ENCODE measurements around the gene CTSL.

The CTSL gene

DNA sequence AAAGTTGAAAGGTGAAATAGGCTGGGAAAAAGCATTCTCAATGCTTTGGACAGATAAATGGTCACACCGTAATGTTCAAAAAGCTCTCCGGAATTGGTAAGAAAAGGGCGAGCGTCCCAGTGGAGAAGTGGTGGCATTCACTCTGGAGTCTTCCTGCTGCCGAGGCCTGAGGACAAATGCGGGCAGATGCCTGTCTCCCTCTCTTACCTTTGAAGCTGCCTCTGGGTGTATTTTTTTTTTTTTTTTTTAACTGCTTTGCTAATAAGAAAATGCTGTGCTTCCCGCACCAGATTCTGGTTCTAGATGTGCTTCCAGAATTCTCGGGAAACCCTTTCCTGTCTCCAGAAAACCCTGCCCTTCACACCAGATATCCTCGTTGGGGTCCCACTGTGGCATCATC is 24.4 kb upstream of the CTSL start:
- DNase-seq, result no peak

DNA sequence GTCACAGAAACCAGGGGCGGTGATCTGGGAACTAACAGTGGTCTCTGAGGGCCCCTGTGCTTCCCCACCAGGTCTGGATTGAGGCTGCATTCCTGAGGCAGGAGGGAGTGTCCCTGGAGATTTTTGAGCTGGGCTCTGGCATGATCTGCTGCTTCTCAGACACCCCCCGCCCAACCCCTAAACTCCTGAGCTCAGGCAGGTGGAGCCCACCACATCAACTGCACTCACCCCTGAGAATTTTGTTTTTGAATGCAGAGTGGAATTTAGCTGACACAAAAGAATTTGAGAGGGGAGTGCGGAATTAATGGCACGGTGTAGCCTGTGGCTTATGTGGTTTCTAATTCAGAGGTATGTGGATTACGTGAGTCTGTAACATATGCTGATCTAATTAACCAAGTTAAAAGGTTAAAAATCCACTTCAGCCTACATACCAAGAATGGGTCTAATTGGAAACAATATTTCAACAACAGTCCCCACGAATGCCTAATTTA is 23.9 kb upstream of the CTSL start:
- no peak for DNase-seq

DNA sequence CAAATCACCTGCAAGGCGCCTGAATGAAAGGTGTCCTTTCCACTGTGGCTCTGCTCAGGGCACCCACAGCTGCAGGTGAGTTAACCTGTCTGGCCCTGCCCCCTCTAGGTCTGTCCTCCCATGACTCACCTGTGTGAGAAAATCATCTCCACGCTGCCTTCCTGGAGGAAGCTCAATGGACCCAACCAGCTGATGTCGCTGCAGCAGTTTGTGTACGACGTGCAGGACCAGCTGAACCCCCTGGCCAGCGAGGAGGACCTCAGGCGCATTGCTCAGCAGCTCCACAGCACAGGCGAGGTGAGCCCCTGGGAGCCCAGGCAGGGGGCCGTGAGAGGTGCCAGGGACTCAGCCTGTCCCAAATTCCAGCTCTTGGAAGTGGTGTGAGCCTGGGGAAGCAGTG is 23.0 kb upstream of the CTSL start:
- no peak for DNase-seq

DNA sequence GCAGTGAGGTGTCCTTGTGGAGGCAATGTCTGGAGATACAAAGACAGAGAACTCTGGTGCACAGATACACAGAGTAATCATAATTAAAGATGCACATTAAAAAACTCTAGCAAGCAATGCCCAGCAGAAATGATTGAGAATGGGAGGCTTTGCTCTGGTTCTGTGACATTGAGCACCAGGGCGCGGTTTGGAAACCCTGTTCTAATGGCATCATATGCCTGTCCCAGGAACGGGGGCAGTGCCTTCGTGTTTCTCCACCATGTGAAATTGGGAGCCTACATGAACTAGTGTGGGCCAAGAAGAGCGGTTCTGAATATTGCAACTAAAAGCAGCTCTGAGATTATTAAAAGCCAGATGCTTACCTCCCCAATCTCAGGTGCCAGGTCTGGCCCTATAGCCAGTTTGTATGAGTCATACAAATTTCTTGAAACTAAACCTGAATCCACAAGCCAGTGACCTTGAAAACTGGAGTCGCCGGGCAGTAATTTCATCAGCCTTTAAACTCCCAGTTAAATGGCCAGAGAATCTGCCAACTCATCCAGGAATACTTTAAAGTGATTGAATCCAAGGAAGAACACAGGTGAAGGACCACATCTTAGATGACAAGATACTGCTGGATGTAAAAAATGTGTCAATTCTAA is 22.2 kb upstream of the CTSL start:
- no peak for DNase-seq

DNA sequence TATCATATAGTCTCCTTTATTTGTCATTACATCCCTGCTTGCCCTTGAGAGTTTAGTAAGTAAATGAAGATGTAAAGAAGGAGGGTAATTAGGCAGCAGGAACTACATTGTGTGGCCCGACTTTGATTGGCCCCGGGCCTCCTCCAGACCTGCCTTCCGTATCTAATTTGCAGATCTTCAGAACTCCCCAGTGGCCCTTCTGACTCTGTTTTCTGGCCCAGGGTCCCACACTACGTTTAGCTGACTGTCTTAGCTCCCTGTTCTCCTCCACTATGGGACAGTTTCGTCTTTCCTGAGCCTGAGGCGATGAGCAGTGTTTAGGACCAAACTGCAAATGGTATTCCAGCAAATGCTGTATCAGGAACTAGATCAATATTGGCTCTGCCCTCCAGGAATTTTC is 21.6 kb upstream of the CTSL start:
- no peak for DNase-seq

DNA sequence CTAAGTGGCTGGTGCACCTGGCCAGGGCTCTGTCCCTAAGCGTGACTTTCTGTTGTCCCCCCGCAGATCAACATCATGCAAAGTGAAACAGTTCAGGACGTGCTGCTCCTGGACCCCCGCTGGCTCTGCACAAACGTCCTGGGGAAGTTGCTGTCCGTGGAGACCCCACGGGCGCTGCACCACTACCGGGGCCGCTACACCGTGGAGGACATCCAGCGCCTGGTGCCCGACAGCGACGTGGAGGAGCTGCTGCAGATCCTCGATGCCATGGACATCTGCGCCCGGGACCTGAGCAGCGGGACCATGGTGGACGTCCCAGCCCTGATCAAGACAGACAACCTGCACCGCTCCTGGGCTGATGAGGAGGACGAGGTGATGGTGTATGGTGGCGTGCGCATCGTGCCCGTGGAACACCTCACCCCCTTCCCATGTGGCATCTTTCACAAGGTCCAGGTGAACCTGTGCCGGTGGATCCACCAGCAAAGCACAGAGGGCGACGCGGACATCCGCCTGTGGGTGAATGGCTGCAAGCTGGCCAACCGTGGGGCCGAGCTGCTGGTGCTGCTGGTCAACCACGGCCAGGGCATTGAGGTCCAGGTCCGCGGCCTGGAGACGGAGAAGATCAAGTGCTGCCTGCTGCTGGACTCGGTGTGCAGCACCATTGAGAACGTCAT is 19.7 kb upstream of the CTSL start:
- DNase-seq, result no peak

DNA sequence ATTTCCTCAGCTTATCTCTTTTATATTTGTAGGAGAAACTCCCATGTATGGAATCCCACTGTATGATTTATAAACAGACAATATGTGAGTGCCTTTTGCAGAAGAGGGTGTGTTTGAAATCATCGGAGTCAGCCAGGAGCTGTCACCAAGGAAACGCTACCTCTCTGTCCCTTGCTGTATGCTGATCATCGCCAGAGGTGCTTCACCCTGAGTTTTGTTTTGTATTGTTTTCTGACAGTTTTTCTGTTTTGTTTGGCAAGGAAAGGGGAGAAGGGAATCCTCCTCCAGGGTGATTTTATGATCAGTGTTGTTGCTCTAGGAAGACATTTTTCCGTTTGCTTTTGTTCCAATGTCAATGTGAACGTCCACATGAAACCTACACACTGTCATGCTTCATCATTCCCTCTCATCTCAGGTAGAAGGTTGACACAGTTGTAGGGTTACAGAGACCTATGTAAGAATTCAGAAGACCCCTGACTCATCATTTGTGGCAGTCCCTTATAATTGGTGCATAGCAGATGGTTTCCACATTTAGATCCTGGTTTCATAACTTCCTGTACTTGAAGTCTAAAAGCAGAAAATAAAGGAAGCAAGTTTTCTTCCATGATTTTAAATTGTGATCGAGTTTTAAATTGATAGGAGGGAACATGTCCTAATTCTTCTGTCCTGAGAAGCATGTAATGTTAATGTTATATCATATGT is 18.0 kb upstream of the CTSL start:
- no peak for DNase-seq

DNA sequence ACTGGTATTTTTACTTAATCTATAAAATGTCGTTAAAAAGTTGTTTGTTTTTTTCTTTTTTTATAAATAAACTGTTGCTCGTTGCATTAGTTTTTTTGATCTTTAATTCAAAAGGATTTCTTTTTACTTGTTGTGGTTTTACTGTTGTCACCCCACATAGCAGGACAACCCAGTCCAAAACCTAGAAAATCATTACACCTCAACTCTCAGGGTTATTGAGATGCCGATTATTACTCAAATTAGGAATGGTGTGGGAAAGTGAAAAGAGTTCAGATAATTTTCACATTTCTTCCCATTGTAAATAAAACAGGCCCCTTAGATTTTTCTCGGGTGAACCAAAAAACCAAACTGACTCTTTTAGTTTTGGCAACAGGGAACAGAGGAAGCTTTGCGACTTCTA is 17.4 kb upstream of the CTSL start:
- no peak for DNase-seq

DNA sequence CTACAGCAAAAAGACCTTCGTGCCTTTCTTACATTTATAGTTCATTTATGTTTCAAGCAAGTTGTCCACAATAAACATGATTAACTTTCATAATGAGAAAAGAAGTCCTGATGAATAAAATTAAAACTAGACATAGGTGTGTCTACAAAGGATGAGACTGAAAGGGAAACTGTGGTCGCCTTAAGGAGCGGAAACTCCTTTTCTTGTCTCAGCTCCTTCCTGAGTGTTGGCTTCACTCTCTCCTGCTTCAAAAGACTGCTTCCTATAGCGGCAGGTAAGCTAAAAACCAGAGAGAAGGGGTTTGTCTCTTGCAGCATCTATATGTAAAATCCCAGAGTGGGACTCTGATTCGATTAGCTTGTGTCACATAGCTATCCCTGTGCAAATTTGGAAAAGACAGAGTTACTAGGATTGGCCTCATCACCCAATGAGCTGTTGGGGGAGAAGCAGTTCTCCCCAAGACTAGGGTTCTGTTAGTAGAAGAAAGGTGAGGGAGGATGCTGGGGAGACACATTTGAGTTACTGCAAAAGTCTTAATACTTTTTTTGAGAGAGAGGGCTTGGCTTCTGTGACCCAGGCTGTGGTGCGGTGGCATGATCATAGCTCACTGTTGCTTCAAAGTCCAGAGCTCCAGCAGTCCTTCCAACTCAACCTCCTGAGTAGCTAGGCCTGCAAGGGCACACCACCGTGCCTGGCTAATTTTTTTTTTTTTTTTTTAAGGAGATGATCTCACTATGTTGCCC is 16.8 kb upstream of the CTSL start:
- DNase-seq, result no peak

DNA sequence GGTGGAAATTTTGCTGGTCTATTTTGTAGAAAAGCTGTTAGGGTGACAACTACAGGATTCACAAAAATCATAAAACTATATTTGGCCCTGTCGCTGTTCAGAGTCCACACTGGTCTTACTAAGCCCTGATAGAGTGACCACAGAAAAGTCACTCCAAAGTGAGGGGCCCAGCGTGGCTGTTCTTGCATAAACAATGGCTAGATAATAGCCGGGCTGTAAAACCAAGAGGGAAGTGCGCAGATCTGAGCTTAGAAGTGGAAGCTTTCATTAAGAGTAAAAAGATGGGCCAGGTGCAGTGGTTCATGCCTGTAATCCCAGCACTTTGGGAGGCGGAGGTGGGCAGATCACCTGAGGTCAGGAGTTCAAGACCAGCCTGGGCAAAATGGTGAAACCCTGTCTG is 15.5 kb upstream of the CTSL start:
- DNase-seq, result no peak

DNA sequence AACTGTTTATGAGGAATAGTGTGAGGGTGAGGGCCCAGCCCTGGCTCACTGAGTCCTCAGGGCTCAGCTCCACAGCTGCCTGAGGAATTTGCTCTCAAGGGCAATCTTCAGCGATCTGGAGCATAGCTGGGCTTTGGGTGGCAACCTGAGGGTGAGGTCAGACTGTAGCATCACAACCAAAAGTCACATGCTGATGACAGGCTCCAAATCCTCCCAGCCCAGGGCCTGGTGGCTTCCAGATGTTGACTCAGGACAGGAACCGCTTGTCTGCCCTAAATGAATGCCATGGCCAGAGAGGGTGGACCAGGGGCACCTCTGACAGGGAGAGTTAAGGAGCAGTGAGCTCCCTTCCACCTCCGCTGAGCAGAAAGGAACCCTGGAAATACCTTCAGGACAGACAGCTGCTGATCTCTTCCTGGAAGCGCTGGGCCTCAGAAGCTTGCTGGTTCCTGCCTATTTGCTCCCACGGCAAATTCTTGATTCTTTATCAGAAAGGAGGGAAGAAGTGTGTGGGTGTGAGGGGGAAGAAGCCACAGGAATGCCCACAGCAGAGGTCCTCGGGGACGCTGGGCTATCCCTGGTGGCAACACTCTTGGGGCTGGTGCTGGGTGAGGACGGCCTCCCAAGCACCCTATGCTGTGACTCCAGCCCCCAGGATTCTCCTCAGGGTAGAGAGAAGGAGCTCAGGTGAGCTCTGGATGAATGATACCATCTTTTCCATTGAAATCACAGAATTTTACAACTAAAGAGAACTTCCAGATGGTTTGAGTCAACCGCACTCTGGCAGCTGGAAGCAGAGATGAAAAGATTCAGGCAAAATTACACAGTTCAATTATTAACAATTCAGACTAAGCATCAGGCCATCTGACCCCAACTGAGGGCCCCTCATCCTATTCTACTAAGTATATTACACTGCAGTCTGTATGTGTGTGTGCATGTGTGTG is 13.8 kb upstream of the CTSL start:
- no peak for DNase-seq

DNA sequence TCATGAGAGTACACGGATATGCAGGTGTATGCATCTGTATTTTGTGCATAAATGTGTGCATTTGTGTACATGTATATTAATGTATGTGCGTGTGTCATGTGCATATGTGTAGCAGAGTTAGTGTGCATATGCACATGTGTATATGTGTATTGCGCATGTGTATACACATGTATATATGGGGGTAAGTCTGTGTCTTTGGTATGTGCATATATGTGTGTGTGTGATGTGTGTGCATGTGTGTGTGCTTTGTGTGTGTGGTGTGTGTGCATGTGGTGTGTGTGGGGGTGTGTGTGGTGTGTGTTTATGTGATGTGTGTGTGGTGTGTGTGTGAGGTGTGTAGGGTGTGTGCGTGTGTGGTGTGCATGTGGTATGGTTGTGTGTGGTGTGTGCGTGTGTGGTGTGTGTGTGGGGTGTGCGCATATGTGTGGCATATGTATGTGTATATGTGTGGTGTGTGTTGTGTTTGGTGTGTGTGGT is 13.1 kb upstream of the CTSL start:
- no peak for DNase-seq

DNA sequence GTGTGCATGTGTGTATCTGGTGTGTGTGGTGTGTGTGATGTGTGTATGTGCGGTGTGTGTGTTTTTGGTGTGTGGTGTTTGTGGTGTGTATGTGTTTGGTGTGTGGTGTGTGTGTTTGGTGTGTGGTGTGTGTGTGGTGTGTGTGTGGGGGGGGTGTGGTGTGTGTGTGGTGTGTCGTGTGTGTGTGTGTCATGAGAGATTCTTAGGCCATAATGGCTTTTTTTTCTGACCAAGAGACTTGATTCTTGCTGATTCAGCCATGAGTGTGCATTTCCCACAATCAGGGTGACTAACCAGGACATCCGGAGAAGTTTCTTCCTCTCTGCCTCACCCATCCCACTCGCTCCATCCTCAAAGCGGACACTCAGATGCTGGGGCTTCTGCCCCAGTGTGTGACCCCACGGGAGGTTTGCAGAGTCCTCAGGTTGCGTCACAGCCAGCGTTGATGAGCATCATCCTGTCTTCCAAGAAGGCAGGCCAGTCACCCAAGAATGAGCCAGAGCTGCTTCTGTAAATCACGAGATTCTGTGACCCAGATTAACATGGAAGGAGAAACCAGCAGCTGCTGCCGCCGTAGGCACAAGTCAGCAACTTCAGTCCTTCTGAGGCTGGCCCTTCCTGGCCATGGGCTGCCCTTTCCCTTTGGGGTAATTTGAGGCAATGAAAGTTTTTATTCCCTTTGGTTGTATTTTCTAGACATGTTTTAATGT is 12.5 kb upstream of the CTSL start:
- peak; percentile 18 to 61 for DNase-seq

DNA sequence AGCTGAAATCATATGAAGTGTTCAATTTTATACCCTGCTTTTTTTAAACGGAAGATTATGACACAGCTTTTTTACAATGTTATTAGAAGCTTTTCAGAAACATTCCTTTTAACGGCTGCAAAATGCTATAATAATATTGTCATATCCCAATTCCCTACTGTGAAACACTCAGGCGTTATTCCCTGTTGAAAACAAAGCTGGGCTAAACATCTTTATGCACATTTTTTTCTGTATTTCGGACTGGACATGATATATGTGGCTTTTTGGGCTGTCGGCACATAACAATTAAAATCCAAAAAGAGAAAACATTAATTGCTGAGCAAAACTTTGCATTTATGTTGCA is 12.0 kb upstream of the CTSL start:
- DNase-seq, result no peak

DNA sequence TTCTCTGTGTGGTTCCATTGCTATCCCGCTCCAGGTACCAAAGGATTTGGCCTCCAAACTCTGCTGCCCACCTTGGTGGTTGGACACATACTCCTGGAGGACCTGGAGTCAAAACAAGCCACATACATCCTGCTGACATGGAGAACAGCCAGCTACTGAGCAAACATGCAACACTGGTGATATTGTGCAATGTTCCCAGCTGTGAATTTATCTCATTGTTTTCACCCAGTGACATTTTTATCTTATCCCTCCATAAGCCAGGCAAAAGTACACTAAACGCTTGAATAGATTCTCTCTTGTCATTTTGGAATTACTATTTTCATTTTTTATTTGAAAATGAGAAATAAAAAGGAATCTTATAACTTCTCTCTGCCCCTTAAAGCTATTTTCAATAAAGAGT is 11.1 kb upstream of the CTSL start:
- DNase-seq, result no peak

DNA sequence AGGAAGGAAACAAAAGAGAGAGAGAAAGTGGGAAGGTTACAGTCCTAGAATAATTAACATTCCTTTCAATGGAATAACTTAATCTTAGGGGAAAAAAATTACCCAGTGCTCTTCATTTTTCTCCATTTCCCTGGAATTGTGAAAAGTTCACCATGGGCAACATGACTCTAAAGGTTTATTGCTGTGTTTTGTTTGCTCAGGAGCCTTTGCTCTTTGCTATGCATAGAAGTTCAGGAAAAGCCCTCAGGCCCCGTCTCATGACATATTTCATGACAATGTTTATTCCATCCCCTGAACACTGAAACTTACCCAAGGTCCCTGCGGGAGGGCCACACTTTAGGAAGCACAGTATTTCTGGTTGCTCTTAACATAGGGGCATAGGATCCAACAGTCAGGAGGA is 9.8 kb upstream of the CTSL start:
- DNase-seq, result no peak

DNA sequence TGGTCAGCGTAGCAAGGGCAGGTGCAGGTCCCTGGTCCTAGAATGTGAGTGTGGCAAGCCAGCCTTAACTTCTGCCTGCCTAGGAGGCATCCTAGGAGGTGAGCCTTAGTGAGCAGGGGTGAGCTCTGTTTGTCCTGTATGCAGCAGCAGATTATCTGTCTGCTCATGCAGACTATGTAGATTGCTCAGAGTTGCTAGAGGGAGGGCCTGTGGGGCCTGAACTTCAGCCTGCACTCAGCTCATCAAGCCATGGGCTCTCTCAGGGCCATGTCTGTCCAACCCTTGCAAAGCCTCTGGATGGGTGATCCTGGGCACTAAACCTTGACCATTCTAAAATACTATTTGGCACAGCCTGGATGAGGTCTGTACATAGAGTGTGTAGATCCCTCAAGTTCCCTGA is 8.5 kb upstream of the CTSL start:
- no peak for DNase-seq

DNA sequence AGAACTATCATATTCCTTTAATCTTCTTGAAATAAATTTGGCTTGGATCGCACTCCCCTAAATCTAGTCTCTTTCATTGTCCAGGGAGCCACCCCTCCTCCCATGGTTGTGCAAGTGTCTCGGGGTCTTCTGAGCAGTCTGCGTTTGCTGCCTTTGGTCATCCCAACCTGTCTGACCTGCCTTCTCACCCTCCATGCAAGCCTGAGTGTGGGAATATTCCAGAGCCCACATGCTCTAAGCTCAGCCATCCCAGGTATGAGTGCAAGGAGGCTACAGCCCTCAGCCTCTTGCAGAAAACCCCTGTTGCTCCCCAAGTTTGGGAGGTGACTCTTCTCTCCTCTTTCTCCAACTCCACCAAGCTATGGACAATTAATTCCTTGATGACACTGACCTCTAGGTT is 7.7 kb upstream of the CTSL start:
- no peak for DNase-seq

DNA sequence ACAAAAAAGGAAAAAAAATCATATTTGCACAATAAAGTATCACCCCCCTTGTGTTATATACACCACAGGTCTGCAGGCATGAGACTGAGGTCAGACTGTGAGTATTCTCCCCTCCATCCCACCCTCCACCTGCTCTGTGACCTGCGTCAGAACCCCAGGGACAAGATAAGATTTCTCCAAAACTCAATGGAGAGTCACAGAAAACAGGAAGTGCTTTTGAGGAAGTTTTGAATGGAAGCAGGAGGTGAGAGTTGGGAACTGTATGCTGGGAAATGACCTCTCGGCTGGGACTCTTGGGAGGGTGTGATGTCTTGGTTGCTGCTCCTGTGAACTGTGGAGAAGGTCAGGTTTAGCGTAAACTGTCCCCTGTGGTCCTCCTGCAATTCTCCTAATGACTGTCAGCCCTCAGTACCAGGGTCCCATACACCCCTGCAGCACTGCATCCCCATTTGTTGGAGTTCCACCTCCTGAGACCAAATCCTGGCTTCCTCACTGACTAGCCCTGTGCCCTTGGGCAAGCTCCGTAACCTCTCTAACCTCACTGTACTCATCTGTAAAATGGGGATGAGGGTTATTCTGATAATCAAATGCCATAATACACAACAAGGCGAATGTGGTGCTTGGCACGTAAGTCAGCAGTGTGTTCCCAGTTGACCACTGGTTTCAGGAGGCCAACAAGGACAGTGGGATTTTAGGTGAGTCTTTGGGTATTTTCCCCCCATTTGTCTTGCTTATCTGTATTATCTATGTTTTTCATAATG is 6.9 kb upstream of the CTSL start:
- no peak for DNase-seq

DNA sequence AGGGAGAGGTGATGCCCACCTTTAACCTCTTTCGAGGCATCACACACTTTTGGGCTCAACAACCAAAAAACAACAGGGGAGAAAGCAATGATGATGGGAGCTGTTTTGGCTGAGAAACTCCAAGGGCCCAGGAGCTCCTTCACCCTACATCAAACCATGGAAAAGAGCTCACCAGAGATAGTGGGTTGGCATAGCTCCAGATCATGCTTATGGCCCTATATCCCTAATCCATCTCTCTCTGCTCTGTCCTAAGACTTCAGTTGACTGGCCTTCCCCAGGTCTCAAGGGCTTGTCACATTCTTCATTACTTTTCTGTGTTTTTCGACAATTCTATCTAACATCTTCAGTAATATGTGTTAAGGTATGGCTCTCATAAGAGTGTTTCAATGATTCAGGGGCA is 5.7 kb upstream of the CTSL start:
- no peak for DNase-seq
